Activated CD8-positive, alpha-beta memory T cell treated with anti-CD3 and anti-CD28 coated beads, Interleukin-2, amount 10 ng/mL, durations not matched to agents 7 days and 5 days (primary cell): Measurements from ENCODE around the gene NOLC1. TPM values are rescaled to one million over a fixed set of nuclear protein-coding genes. Genes with fewer than 3 reads are reported as not detected.
A peak's percentile ranks its signal among the peaks of the same experiment; 100 is the strongest.

Experiments used
- ATAC-seq: fragments of 150-1000 bp; cut with Tn5 transposase; one replicate; pipeline ENCODE4 v1.10.0; 2021; ENCODE audit warnings: moderate library complexity
- CTCF ChIA-PET: fragments of 350-600 bp; sonication (Branson Sonifier 250); formaldehyde crosslinking; loops from one replicate; lab custom pipeline; 2021; ENCODE audit warnings: antibody characterized with exemption; lab: Charles Lee
- DNase-seq: peaks from one replicate; pipeline ENCODE4 v3.0.0-alpha.2; 2020
- H3K27ac Mint-ChIP-seq: one replicate; pipeline ENCODE4 v1.8.0; 2021; ENCODE audit warnings: mild to moderate bottlenecking, mixed read lengths
- H3K27me3 Mint-ChIP-seq: one replicate; pipeline ENCODE4 v1.8.0; 2021; ENCODE audit warnings: mixed read lengths
- H3K36me3 Mint-ChIP-seq: one replicate; pipeline ENCODE4 v1.8.0; 2021; ENCODE audit warnings: mild to moderate bottlenecking, mixed read lengths
- H3K4me1 Mint-ChIP-seq: one replicate; pipeline ENCODE4 v1.8.0; 2021; ENCODE audit warnings: mixed read lengths
- H3K4me3 Mint-ChIP-seq: one replicate; pipeline ENCODE4 v1.8.0; 2021; ENCODE audit warnings: mild to moderate bottlenecking, moderate library complexity, mixed read lengths
- H3K9me3 Mint-ChIP-seq: one replicate; pipeline ENCODE4 v1.8.0; 2022; ENCODE audit warnings: low read depth, mixed read lengths
- total RNA-seq, 2 experiments: library from RNA; stranded (reverse); gene quantifications; one replicate each; pipeline ENCODE4 v1.2.3, GENCODE V29; 2021

Gene NOLC1
- total RNA-seq, 2 experiments from 2014 or later = 107 to 149 TPM

GRCh38 chr10:102116656-102117055 lies 35.5 kb upstream of the NOLC1 start:
- Mint-ChIP-seq H3K27me3 (no peaks in the 10 kb centered on the region), H3K9me3 (no peaks in the 10 kb centered on the region), H3K4me3 (no peak overlapping the region), H3K4me1 (peaks cover 65% of the 10 kb centered on the region), H3K27ac (peak overlapping the region; percentile 91), H3K36me3 (peaks cover 4% of the 10 kb centered on the region)
- ATAC-seq (no peak), DNase-seq (no peak)
- CTCF ChIA-PET = interaction anchor here (0.6 to 0.8 kb wide), 3 partner anchors 13 to 280 kb away, joined by 3 read pairs; no protein-coding TSS in a partner anchor

- Mint-ChIP-seq H3K36me3 (peaks cover 3% of the 10 kb centered on the region), H3K9me3 (no peaks in the 10 kb centered on the region), H3K27me3 (no peaks in the 10 kb centered on the region), H3K4me1 (peaks cover 60% of the 10 kb centered on the region), H3K27ac (peak overlapping the region; percentile 91), H3K4me3 (peak overlapping the region; percentile 82)
- peak; percentile 25 for ATAC-seq
- peak; percentile 78 for DNase-seq
- CTCF ChIA-PET = interaction anchor here (0.7 to 1.5 kb wide), 5 partner anchors 14 to 274 kb away, joined by 3 read pairs; partner anchors contain the start of genes KCNIP2 and PPRC1
These were observed 34.6 kb upstream of the NOLC1 start for GRCh38 chr10:102117391-102118159.

GRCh38 chr10:102118867-102119266 lies 33.3 kb upstream of the NOLC1 start:
- CTCF ChIA-PET = interaction anchor here (0.8 to 1.5 kb wide), 8 partner anchors 9 to 291 kb away, joined by 3 to 6 read pairs (median 3); partner anchors contain the start of genes KCNIP2 and PPRC1
- Mint-ChIP-seq H3K27me3 (no peaks in the 10 kb centered on the region), H3K4me3 (peak overlapping the region; percentile 82), H3K9me3 (no peaks in the 10 kb centered on the region), H3K27ac (peak overlapping the region; percentile 91), H3K4me1 (peaks cover 50% of the 10 kb centered on the region), H3K36me3 (no peaks in the 10 kb centered on the region)
- ATAC-seq = no peak
- DNase-seq = peak; percentile 44

- Mint-ChIP-seq H3K36me3 (no peaks in the 10 kb centered on the region), H3K27ac (peak overlapping the region; percentile 91), H3K27me3 (no peaks in the 10 kb centered on the region), H3K9me3 (no peaks in the 10 kb centered on the region), H3K4me3 (peak overlapping the region; percentile 82), H3K4me1 (peaks cover 50% of the 10 kb centered on the region)
- ATAC-seq (peak; percentile 17), DNase-seq (peak; percentile 84)
- CTCF ChIA-PET = interaction anchor here (1.0 to 1.5 kb wide), 6 partner anchors 8 to 290 kb away, joined by 3 to 6 read pairs (median 4); partner anchors contain the start of genes KCNIP2 and PPRC1
These were observed 32.6 kb upstream of the NOLC1 start for GRCh38 chr10:102119417-102120141.

- Mint-ChIP-seq H3K9me3 (no peaks in the 10 kb centered on the region), H3K4me1 (peaks cover 46% of the 10 kb centered on the region), H3K27ac (peak within 1 kb of the TSS; percentile 91), H3K27me3 (no peaks in the 10 kb centered on the region), H3K4me3 (peak within 1 kb of the TSS; percentile 82), H3K36me3 (no peaks in the 10 kb centered on the region)
- CTCF ChIA-PET = interaction anchor here (3.0 kb wide), 1 partner anchor 12 kb away, joined by 20 read pairs; the partner anchor contains the start of gene PPRC1
- ATAC-seq = peak; percentile 63
- DNase-seq = peak; percentile 82
These were observed 31.8 kb upstream of the NOLC1 start, which contains the start of gene LDB1 for GRCh38 chr10:102120142-102120990. LDB1 (minus strand) TSS chr10:102120368; CDS start chr10:102120110, 258 bp downstream.

- Mint-ChIP-seq H3K9me3 (no peaks in the 10 kb centered on the region), H3K27me3 (no peaks in the 10 kb centered on the region), H3K27ac (peak overlapping the region; percentile 91), H3K4me3 (peak overlapping the region; percentile 82), H3K36me3 (no peaks in the 10 kb centered on the region), H3K4me1 (peaks cover 38% of the 10 kb centered on the region)
- DNase-seq = peak; percentile 55
- CTCF ChIA-PET = interaction anchor here (0.7 to 3.0 kb wide), 2 partner anchors 8 to 11 kb away, joined by 3 to 20 read pairs; partner anchors contain the start of gene PPRC1
- no peak for ATAC-seq
These were observed 31.0 kb upstream of the NOLC1 start for GRCh38 chr10:102120991-102121738.

- Mint-ChIP-seq H3K4me1 (peaks cover 31% of the 10 kb centered on the region), H3K36me3 (no peaks in the 10 kb centered on the region), H3K4me3 (peak overlapping the region; percentile 82), H3K9me3 (no peaks in the 10 kb centered on the region), H3K27ac (peak overlapping the region; percentile 47), H3K27me3 (no peaks in the 10 kb centered on the region)
- no peak for DNase-seq
- CTCF ChIA-PET = interaction anchor here (0.7 to 3.0 kb wide), 3 partner anchors 8 to 10 kb away, joined by 3 to 20 read pairs (median 6); partner anchors contain the start of gene PPRC1
- ATAC-seq = no peak
These were observed 30.3 kb upstream of the NOLC1 start for GRCh38 chr10:102121739-102122372.

- Mint-ChIP-seq H3K9me3 (no peaks in the 10 kb centered on the region), H3K4me1 (peaks cover 25% of the 10 kb centered on the region), H3K4me3 (no peak overlapping the region), H3K27ac (no peak overlapping the region), H3K36me3 (no peaks in the 10 kb centered on the region), H3K27me3 (no peaks in the 10 kb centered on the region)
- ATAC-seq (no peak), DNase-seq (no peak)
- CTCF ChIA-PET = interaction anchor here (1.4 to 3.0 kb wide), 2 partner anchors 9 to 10 kb away, joined by 6 to 20 read pairs; partner anchors contain the start of gene PPRC1
These were observed 29.7 kb upstream of the NOLC1 start for GRCh38 chr10:102122450-102122849.

GRCh38 chr10:102123223-102123622 lies 29.0 kb upstream of the NOLC1 start:
- Mint-ChIP-seq H3K27me3 (no peaks in the 10 kb centered on the region), H3K9me3 (no peaks in the 10 kb centered on the region), H3K4me3 (no peak overlapping the region), H3K4me1 (peaks cover 17% of the 10 kb centered on the region), H3K36me3 (no peaks in the 10 kb centered on the region), H3K27ac (no peak overlapping the region)
- ATAC-seq = no peak
- CTCF ChIA-PET = interaction anchor here (1.4 to 3.0 kb wide), 2 partner anchors 9 to 10 kb away, joined by 6 to 20 read pairs; partner anchors contain the start of gene PPRC1
- no peak for DNase-seq

- CTCF ChIA-PET = interaction anchor here (1.1 to 2.6 kb wide), 10 partner anchors 9 to 291 kb away, joined by 3 to 23 read pairs (median 6); partner anchors contain the start of gene NOLC1
- H3K27ac Mint-ChIP-seq = peak overlapping the region; percentile 96
- ATAC-seq (no peak), DNase-seq (no peak)
- H3K4me1 Mint-ChIP-seq = peaks cover 28% of the 10 kb centered on the region
- no peak overlapping the region for H3K4me3 Mint-ChIP-seq
- peaks cover 12% of the 10 kb centered on the region for H3K36me3 Mint-ChIP-seq
- no peaks in the 10 kb centered on the region for H3K9me3 Mint-ChIP-seq
- H3K27me3 Mint-ChIP-seq = no peaks in the 10 kb centered on the region
These were observed 20.7 kb upstream of the NOLC1 start for GRCh38 chr10:102131286-102132170.
